B cell (primary cell): ENCODE results near the gene ABLIM3. TPM values are rescaled to one million over a fixed set of nuclear protein-coding genes. Genes with fewer than 3 reads are reported as not detected.

ENCODE experiments used
- ATAC-seq: fragments of 200-7000 bp; cut with Tn5 transposase; one replicate; pipeline ENCODE4 v1.10.0; 2021; ENCODE audit warnings: low read depth, mild to moderate bottlenecking, moderate number of reproducible peaks, moderate library complexity
- CTCF ChIA-PET: fragments of 350-600 bp; sonication (Branson Sonifier 250); formaldehyde crosslinking; loops from one replicate; lab custom pipeline; 2021; ENCODE audit warnings: antibody characterized with exemption, inconsistent platforms; lab: Charles Lee
- POLR2A ChIA-PET: fragments of 350-600 bp; sonication (Branson Sonifier 250); formaldehyde crosslinking; loops from one replicate; lab custom pipeline; 2021; ENCODE audit warnings: antibody characterized with exemption; lab: Charles Lee
- DNase-seq: peaks from one replicate; pipeline ENCODE4 v3.0.0; 2013
- H2AFZ ChIP-seq: 2 replicates; pipeline ENCODE4 v1.6.1; 2012; ENCODE audit warnings: mild to moderate bottlenecking, low read depth, low read length; ENCODE audit not compliant: insufficient read depth, poor library complexity, severe bottlenecking
- H3K27ac ChIP-seq, 2 donors: 1 replicate in 1 of 2; 2 replicates in 1 of 2; pipeline ENCODE4 v1.5.1; 2012 to 2013; ENCODE audit warnings: low read length in 2 of 2, mild to moderate bottlenecking in 2 of 2, moderate library complexity in 1 of 2
- H3K27me3 ChIP-seq, 4 experiments: fragments of 200-600 bp in 1 of 4; sonication (generic) in 1 of 4; replicated peaks in 1 of 4; 1 replicate in 2 of 4; 2 replicates in 2 of 4; pipeline versions ENCODE4 v1.6.1 to v1.7.0; 2013 to 2016; ENCODE audit warnings: low read length in 3 of 4, mild to moderate bottlenecking in 2 of 4, mixed read lengths in 1 of 4, moderate library complexity in 1 of 4; ENCODE audit not compliant: insufficient read depth in 4 of 4, control insufficient read depth in 3 of 4; ENCODE audit errors: control extremely low read depth in 1 of 4
- H3K36me3 ChIP-seq, 2 experiments: replicated peaks in 1 of 2; 1 replicate in 1 of 2; 2 replicates in 1 of 2; pipeline versions ENCODE4 v1.6.1 to v1.7.1; 2013; ENCODE audit warnings: low read length in 1 of 2; ENCODE audit not compliant: insufficient read depth in 2 of 2, control insufficient read depth in 1 of 2; ENCODE audit errors: control extremely low read depth in 1 of 2, extremely low read depth in 1 of 2
- H3K4me1 ChIP-seq, 2 donors: fragments of 200-600 bp in 1 of 2; sonication (generic) in 1 of 2; 1 replicate in 1 of 2; 2 replicates in 1 of 2; pipeline versions ENCODE4 v1.5.1 to v1.6.1; 2013 to 2017; ENCODE audit warnings: low read length in 2 of 2; ENCODE audit not compliant: control insufficient read depth in 2 of 2, insufficient read depth in 2 of 2
- H3K4me2 ChIP-seq: replicated peaks from 2 replicates; pipeline ENCODE3; 2012; ENCODE audit warnings: mild to moderate bottlenecking, low read depth, low read length; ENCODE audit not compliant: poor library complexity, severe bottlenecking
- H3K4me3 ChIP-seq, 5 experiments: fragments of 200-600 bp in 1 of 5; sonication (generic) in 1 of 5; 1 replicate in 3 of 5; 2 replicates in 2 of 5; pipeline versions ENCODE4 v1.5.1 to v1.7.0; 2011 to 2016; ENCODE audit warnings: low read length in 4 of 5, mild to moderate bottlenecking in 4 of 5, low read depth in 2 of 5, control low read depth in 1 of 5, moderate library complexity in 1 of 5; ENCODE audit not compliant: insufficient read depth in 1 of 5; ENCODE audit errors: control extremely low read depth in 1 of 5, extremely low read depth in 1 of 5
- H3K79me2 ChIP-seq: fragments of 200-600 bp; sonication (generic); one replicate; pipeline ENCODE4 v1.6.0; 2016; ENCODE audit warnings: low read length; ENCODE audit not compliant: control insufficient read depth, insufficient read depth
- H3K9ac ChIP-seq: fragments of 200-600 bp; sonication (generic); 2 replicates; pipeline ENCODE4 v1.6.1; 2017; ENCODE audit warnings: mild to moderate bottlenecking, low read length, moderate library complexity
- H3K9me3 ChIP-seq, 3 donors: one replicate each; pipeline versions ENCODE4 v1.6.1 to v1.7.1; 2013; ENCODE audit warnings: low read length in 2 of 3; ENCODE audit not compliant: control insufficient read depth in 2 of 3, insufficient read depth in 1 of 3; ENCODE audit errors: control extremely low read depth in 1 of 3
- H4K20me1 ChIP-seq: 2 replicates; pipeline ENCODE4 v1.6.0; 2012; ENCODE audit warnings: mild to moderate bottlenecking, low read length; ENCODE audit not compliant: insufficient read depth, control insufficient read depth, poor library complexity, severe bottlenecking
- H3K27ac Mint-ChIP-seq: one replicate; pipeline ENCODE4 v1.8.0; 2021; ENCODE audit warnings: mixed read lengths
- H3K27me3 Mint-ChIP-seq: one replicate; pipeline ENCODE4 v1.8.0; 2021; ENCODE audit warnings: mixed read lengths
- H3K4me1 Mint-ChIP-seq: one replicate; pipeline ENCODE4 v1.8.0; 2021; ENCODE audit warnings: mixed read lengths
- H3K4me3 Mint-ChIP-seq: one replicate; pipeline ENCODE4 v1.8.0; 2021; ENCODE audit warnings: mixed read lengths
- H3K9me3 Mint-ChIP-seq: one replicate; pipeline ENCODE4 v1.8.0; 2022; ENCODE audit warnings: mixed read lengths; ENCODE audit not compliant: insufficient read depth
- EZH2 ChIP-seq: IDR thresholded peaks from 2 replicates; pipeline ENCODE4 v1.6.1; 2012; ENCODE audit warnings: borderline replicate concordance, low read depth, mild to moderate bottlenecking, moderate library complexity, low read length; ENCODE audit not compliant: insufficient read depth, poor library complexity, severe bottlenecking
- WGBS: methylation state at CpG from one replicate; pipeline ENCODE4 v1.1.5; 2013; ENCODE audit warnings: missing lambda C conversion rate; ENCODE audit not compliant: insufficient coverage; 5-methylcytosine and 5-hydroxymethylcytosine counted together
- intact Hi-C: fragments of 100-400 bp; cut with micrococcal nuclease; formaldehyde crosslinking; loops from one replicate; pipeline ENCODE4 v1.10.0; 2022
- polyA plus RNA-seq: library from polyadenylated mRNA; depleted of rRNA; stranded (reverse); fragments of >200 nt; gene quantifications from 2 replicates; pipeline ENCODE4 v1.2.3, GENCODE V29; 2012
- total RNA-seq, 2 donors: library from RNA; stranded (reverse); fragments of 120-200 nt in 1 of 2; gene quantifications; 1 replicate in 1 of 2; 2 replicates in 1 of 2; pipeline versions ENCODE4 v1.2.3 to v1.2.4, GENCODE V29; 2013 to 2022
- TF ChIP-seq, protein P1 (sequence below): fragments of 200-600 bp; IDR thresholded peaks from one replicate; pipeline ENCODE4 v1.8.0; 2022; ENCODE audit warnings: antibody characterized with exemption, mild to moderate bottlenecking

The ABLIM3 gene
- total and polyA plus RNA-seq, 2 donors (not counting 1 experiment from before 2014, with no cell fraction given): not detected

DNA sequence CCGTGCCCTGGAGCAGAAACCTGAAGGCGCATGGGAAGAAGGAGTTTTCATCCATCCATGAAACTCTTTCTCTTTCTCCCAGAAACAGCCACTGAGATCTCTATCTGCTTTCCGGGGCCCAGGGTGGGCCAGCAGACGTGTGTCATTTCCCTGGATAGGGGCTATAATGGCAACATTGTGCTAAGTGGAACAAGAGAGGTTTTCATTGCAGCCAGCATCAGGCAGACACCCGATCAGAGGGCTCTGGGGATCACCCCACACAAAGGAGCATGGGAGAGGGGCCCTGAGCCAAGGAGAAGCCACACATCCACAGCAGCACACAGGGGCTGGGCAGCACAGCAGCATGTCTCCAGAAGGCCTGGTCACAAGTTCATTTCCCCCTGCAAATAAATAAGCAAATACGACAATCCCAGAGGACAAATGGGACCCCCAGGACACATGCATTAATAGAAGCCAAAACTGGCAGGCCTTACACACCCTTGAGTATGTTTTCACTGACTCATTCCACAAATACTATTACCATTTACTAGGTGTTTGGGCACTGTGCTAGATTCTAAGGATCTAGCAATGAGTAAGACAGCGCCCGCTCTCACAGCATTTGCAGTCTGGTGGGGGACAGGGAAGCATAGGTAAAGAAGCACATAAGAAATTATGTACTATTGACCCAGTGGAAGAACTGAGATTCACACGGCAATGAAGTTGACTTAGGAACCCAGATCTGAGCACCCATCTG lies 126.1 kb downstream of the ABLIM3 start:
- POLR2A ChIA-PET: no interaction called here

More for the DNA sequence above, 126.1 kb downstream of the ABLIM3 start:
- no peak overlapping the region for H3K4me2 ChIP-seq
- H3K9me3 Mint-ChIP-seq: peaks cover 16% of the 10 kb centered on the region
- peaks cover 10% of the 10 kb centered on the region in 2 donors for H3K4me1 ChIP-seq
- ATAC-seq (no peak), DNase-seq (no peak)
- no peak overlapping the region for H3K9ac ChIP-seq
- H3K4me1 Mint-ChIP-seq: peaks cover 10% of the 10 kb centered on the region
- TF ChIP-seq, protein P1, sequence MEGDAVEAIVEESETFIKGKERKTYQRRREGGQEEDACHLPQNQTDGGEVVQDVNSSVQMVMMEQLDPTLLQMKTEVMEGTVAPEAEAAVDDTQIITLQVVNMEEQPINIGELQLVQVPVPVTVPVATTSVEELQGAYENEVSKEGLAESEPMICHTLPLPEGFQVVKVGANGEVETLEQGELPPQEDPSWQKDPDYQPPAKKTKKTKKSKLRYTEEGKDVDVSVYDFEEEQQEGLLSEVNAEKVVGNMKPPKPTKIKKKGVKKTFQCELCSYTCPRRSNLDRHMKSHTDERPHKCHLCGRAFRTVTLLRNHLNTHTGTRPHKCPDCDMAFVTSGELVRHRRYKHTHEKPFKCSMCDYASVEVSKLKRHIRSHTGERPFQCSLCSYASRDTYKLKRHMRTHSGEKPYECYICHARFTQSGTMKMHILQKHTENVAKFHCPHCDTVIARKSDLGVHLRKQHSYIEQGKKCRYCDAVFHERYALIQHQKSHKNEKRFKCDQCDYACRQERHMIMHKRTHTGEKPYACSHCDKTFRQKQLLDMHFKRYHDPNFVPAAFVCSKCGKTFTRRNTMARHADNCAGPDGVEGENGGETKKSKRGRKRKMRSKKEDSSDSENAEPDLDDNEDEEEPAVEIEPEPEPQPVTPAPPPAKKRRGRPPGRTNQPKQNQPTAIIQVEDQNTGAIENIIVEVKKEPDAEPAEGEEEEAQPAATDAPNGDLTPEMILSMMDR: no peak
- TF ChIP-seq EZH2: no peak
- H3K79me2 ChIP-seq: no peaks in the 10 kb centered on the region
- H3K4me3 Mint-ChIP-seq: no peak overlapping the region
- H3K9me3 ChIP-seq: peaks cover 2 to 48% (median 19%) of the 10 kb centered on the region in 3 donors
- no peak overlapping the region for H3K27ac Mint-ChIP-seq
- CTCF ChIA-PET: no interaction called here
- no peak overlapping the region for H3K27ac ChIP-seq
- intact Hi-C loops: no loop called here
- no peaks in the 10 kb centered on the region for H4K20me1 ChIP-seq
- H3K27me3 ChIP-seq: peaks cover 0 to 29% (median 14%) of the 10 kb centered on the region in 4 experiments
- 86% methylated on average over 3 of the region's 9 CpGs for WGBS
- H3K36me3 ChIP-seq: no peaks in the 10 kb centered on the region
- no peak overlapping the region for H3K4me3 ChIP-seq
- peaks cover 25% of the 10 kb centered on the region for H3K27me3 Mint-ChIP-seq
- no peak overlapping the region for H2AFZ ChIP-seq
